ENCODE data around the gene PARVG. TPM values are rescaled to one million over a fixed set of nuclear protein-coding genes. Genes with fewer than 3 reads are reported as not detected.

Gene PARVG
- total and polyA plus RNA-seq, 2 of the 8 experiments (the other 6 are each of a cell fraction or from before 2014, with no cell fraction given): 0.37 to 1.5 TPM

DNA sequence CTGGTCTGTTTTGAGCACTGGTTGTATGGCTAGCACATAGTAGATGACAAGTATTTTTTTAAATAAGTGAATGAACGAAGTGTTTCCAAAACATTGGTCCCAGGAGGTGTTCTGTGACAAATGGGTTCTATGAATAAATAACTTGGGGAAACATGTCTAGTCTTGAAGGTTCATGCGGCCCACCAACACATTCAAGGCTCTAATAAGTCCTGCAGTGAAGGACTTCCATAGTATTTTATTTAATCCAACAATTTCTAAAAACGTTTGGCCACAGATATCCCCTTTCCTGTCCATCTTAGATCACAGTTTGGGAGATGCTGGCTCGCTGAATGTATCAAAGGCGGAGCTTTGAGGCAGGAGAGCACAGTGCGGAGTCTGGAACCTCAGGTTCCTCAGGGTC is 22.5 kb downstream of the PARVG start (continued):
- no peak for TF ChIP-seq TEAD4 (IDR thresholded peaks at IDR 0.05; ENCODE audit: low read depth, low read length)
